ENCODE results near the gene SLC35F2. TPM values are rescaled to one million over a fixed set of nuclear protein-coding genes. Genes with fewer than 3 reads are reported as not detected.
"Not testable (repeated sequence)": the region's sequence is repeated elsewhere in the genome, so short reads cannot be mapped to it uniquely, and the experiment has no call there.

SLC35F2 gene
- total RNA-seq, 1 donor from 2014 or later, result 3.8 TPM

- peaks cover 28% of the 10 kb centered on the region for H3K27me3 Mint-ChIP-seq (ENCODE audit: unreplicated experiment)
- DNase-seq (ENCODE audit: extremely low spot score, unreplicated experiment), result no peak
- no peak overlapping the region for H3K4me3 Mint-ChIP-seq (ENCODE audit: unreplicated experiment)
- no peaks in the 10 kb centered on the region for H3K4me1 Mint-ChIP-seq (ENCODE audit: unreplicated experiment)
- TF ChIP-seq CTCF (IDR thresholded peaks at IDR 0.05), result no peak
- no peaks in the 10 kb centered on the region for H3K36me3 Mint-ChIP-seq (ENCODE audit: unreplicated experiment)
- H3K9me3 Mint-ChIP-seq (ENCODE audit: unreplicated experiment), result no peaks in the 10 kb centered on the region
- no peak overlapping the region for H3K27ac Mint-ChIP-seq (ENCODE audit: unreplicated experiment)
Observed at GRCh38 chr11:107778839-107779517, 79.6 kb downstream of the SLC35F2 start.

GRCh38 chr11:107777110-107777509, 81.5 kb downstream of the SLC35F2 start:
- H3K27ac Mint-ChIP-seq (ENCODE audit: unreplicated experiment), result no peak overlapping the region
- DNase-seq (ENCODE audit: extremely low spot score, unreplicated experiment), result no peak
- H3K4me3 Mint-ChIP-seq (ENCODE audit: unreplicated experiment), result no peak overlapping the region
- no peaks in the 10 kb centered on the region for H3K36me3 Mint-ChIP-seq (ENCODE audit: unreplicated experiment)
- no peaks in the 10 kb centered on the region for H3K9me3 Mint-ChIP-seq (ENCODE audit: unreplicated experiment)
- no peak for TF ChIP-seq CTCF (IDR thresholded peaks at IDR 0.05)
- no peaks in the 10 kb centered on the region for H3K4me1 Mint-ChIP-seq (ENCODE audit: unreplicated experiment)
- peaks cover 32% of the 10 kb centered on the region for H3K27me3 Mint-ChIP-seq (ENCODE audit: unreplicated experiment)

- TF ChIP-seq CTCF (IDR thresholded peaks at IDR 0.05), result no peak
- Mint-ChIP-seq H3K4me3 (ENCODE audit: unreplicated experiment) (no peak overlapping the region), H3K27ac (ENCODE audit: unreplicated experiment) (no peak overlapping the region), H3K36me3 (ENCODE audit: unreplicated experiment) (no peaks in the 10 kb centered on the region), H3K4me1 (ENCODE audit: unreplicated experiment) (no peaks in the 10 kb centered on the region), H3K27me3 (ENCODE audit: unreplicated experiment) (peaks cover 32% of the 10 kb centered on the region), H3K9me3 (ENCODE audit: unreplicated experiment) (no peaks in the 10 kb centered on the region)
- no peak for DNase-seq (ENCODE audit: extremely low spot score, unreplicated experiment)
Observed at GRCh38 chr11:107776062-107776461, 82.5 kb downstream of the SLC35F2 start.

- peaks cover 3% of the 10 kb centered on the region for H3K4me1 Mint-ChIP-seq (ENCODE audit: unreplicated experiment)
- H3K36me3 Mint-ChIP-seq (ENCODE audit: unreplicated experiment), result no peaks in the 10 kb centered on the region
- peaks cover 13% of the 10 kb centered on the region for H3K27me3 Mint-ChIP-seq (ENCODE audit: unreplicated experiment)
- no peak overlapping the region for H3K4me3 Mint-ChIP-seq (ENCODE audit: unreplicated experiment)
- H3K27ac Mint-ChIP-seq (ENCODE audit: unreplicated experiment), result no peak overlapping the region
- no peaks in the 10 kb centered on the region for H3K9me3 Mint-ChIP-seq (ENCODE audit: unreplicated experiment)
- TF ChIP-seq CTCF (IDR thresholded peaks at IDR 0.05), result no peak
- no peak for DNase-seq (ENCODE audit: extremely low spot score, unreplicated experiment)
Observed at GRCh38 chr11:107770551-107770951, 88.0 kb downstream of the SLC35F2 start.

GRCh38 chr11:107769189-107769588, 89.4 kb downstream of the SLC35F2 start:
- DNase-seq (ENCODE audit: extremely low spot score, unreplicated experiment), result no peak
- Mint-ChIP-seq H3K9me3 (ENCODE audit: unreplicated experiment) (no peaks in the 10 kb centered on the region), H3K4me1 (ENCODE audit: unreplicated experiment) (peaks cover 3% of the 10 kb centered on the region), H3K27me3 (ENCODE audit: unreplicated experiment) (peaks cover 26% of the 10 kb centered on the region), H3K36me3 (ENCODE audit: unreplicated experiment) (no peaks in the 10 kb centered on the region), H3K4me3 (ENCODE audit: unreplicated experiment) (no peak overlapping the region), H3K27ac (ENCODE audit: unreplicated experiment) (no peak overlapping the region)
- TF ChIP-seq CTCF (IDR thresholded peaks at IDR 0.05), result no peak

GRCh38 chr11:107758719-107759355, 99.8 kb downstream of the SLC35F2 start:
- H3K27ac Mint-ChIP-seq (ENCODE audit: unreplicated experiment); H3K36me3 Mint-ChIP-seq (ENCODE audit: unreplicated experiment); H3K4me3 Mint-ChIP-seq (ENCODE audit: unreplicated experiment); DNase-seq (ENCODE audit: extremely low spot score, unreplicated experiment); H3K9me3 Mint-ChIP-seq (ENCODE audit: unreplicated experiment); H3K4me1 Mint-ChIP-seq (ENCODE audit: unreplicated experiment): not testable (repeated sequence)
- H3K27me3 Mint-ChIP-seq (ENCODE audit: unreplicated experiment), result peaks cover 19% of the 10 kb centered on the region
